Hepatocyte (in vitro differentiated cells): ENCODE results near the gene LEMD2.

ENCODE experiments used
- CTCF ChIP-seq: fragments of 200-600 bp; sonication (generic); IDR thresholded peaks from 2 replicates; pipeline ENCODE4 v1.5.1; 2016; ENCODE audit warnings: antibody characterized with exemption, mild to moderate bottlenecking; ENCODE audit not compliant: poor library complexity
- EZH2 ChIP-seq: fragments of 200-600 bp; sonication (generic); IDR thresholded peaks from 2 replicates; pipeline ENCODE4 v1.6.1; 2016; ENCODE audit warnings: antibody characterized with exemption, mild to moderate bottlenecking, borderline replicate concordance
- EZH2phosphoT487 ChIP-seq: fragments of 200-600 bp; sonication (generic); IDR thresholded peaks from one replicate; pipeline ENCODE4 v1.6.1; 2018; ENCODE audit warnings: antibody characterized with exemption, mild to moderate bottlenecking, low read depth, moderate library complexity; ENCODE audit not compliant: unreplicated experiment, severe bottlenecking

- TF ChIP-seq CTCF (no peak), EZH2 (no peak), EZH2phosphoT487 (no peak)
Observed at GRCh38 chr6:33818293-33818692, 29.4 kb upstream of the LEMD2 start.
